ENCODE data around the gene SYF2. TPM values are rescaled to one million over a fixed set of nuclear protein-coding genes. Genes with fewer than 3 reads are reported as not detected.

The SYF2 gene
- total and polyA plus RNA-seq, 2 of the 13 experiments (the other 11 are each of a cell fraction or from before 2014, with no cell fraction given) = 17.8 to 34.1 TPM

DNA sequence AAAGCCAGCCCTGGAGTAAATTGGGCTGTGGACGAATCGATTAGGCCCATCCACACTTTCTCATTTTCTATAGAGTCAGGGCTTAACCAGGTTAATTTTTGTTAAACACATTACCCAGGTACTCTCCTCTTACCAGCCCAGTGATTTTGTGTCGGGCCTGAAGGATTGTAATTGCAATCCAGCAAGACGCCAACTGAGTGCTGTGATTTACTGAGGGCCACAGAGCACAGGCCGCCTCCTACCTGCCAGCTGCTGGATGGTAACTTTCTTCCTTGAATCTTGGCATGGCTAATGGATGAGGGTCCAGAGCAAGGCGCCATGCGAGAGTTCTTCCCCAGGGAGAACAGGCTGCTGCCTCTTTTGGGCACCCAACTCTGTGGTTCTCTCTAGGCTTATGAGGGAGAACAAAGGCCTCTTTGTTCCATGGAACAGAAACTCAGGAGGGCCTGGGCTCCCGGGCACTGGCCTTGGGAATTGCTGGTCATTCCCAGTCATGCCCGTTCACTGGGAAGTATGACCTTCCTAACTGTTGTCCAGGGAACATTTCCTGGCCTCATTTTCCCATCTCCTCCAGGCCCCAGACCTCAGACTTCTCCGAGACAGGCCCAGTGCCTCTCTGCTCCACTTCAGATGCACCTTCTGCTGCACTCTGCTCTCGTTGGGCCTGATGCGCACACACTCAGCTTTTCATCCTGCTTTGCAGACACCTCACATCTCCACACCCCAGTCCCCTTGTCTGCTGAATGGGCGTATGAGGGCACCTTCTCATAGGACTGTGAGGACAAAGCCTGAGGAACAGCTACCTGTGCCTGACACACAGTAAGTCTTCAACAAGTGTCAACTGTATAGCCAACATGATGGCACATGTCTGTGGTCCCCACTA lies 57.3 kb downstream of the SYF2 start (continued):
- TF ChIP-seq FOSL2 (CRISPR knock-in tag; IDR thresholded peaks at IDR 0.05) (peak; percentile 23; the same call in 1 of the 2 replicates), ZFP41 (CRISPR knock-in tag; IDR thresholded peaks at IDR 0.05; ENCODE audit: borderline replicate concordance) (no peak), ZSCAN29 (CRISPR knock-in tag; conservative IDR thresholded peaks at IDR 0.05) (0 out of 2 replicates have a peak, but pooled peaks have one; percentile 48), ZNF878 (CRISPR knock-in tag; IDR thresholded peaks at IDR 0.05) (0 out of 2 replicates have a peak, but pooled peaks have one; percentile 10), ZNF326 (CRISPR knock-in tag; IDR thresholded peaks at IDR 0.05; ENCODE audit: borderline replicate concordance) (no peak; the same call in 1 of the 2 replicates), ZNF891 (CRISPR knock-in tag; IDR thresholded peaks at IDR 0.05) (peak; percentile 20; the same call in 1 of the 2 replicates), CEBPG (CRISPR knock-in tag; IDR thresholded peaks at IDR 0.05) (no peak), ZNF12 (CRISPR knock-in tag; IDR thresholded peaks at IDR 0.05) (peak; percentile 10; the same call in 1 of the 2 replicates), HNRNPUL1 (IDR thresholded peaks at IDR 0.05; ENCODE audit: low read depth, low read length) (no peak), SMAD3 (CRISPR knock-in tag; IDR thresholded peaks at IDR 0.05) (no peak), AKAP8 (CRISPR knock-in tag; IDR thresholded peaks at IDR 0.05) (peak; percentile 54; the same call in 1 of the 2 replicates), CBX5 (CRISPR knock-in tag; IDR thresholded peaks at IDR 0.05; ENCODE audit: borderline replicate concordance) (peak; percentile 13; the same call in 1 of the 2 replicates), MED13 (CRISPR knock-in tag; IDR thresholded peaks at IDR 0.05) (no peak), ZNF724P (CRISPR knock-in tag; IDR thresholded peaks at IDR 0.05; ENCODE audit: borderline replicate concordance) (no peak), FOXP1 (IDR thresholded peaks at IDR 0.05) (no peak), FOXP1 (CRISPR knock-in tag; IDR thresholded peaks at IDR 0.05) (no peak), ASH2L (IDR thresholded peaks at IDR 0.05; ENCODE audit: insufficient read length, low read depth, low read length) (peak; percentile 33), ZBTB38 (CRISPR knock-in tag; IDR thresholded peaks at IDR 0.05) (peak; percentile 17), IRX3 (CRISPR knock-in tag; IDR thresholded peaks at IDR 0.05; ENCODE audit: borderline replicate concordance, low read depth) (no peak), ETV5 (CRISPR knock-in tag; IDR thresholded peaks at IDR 0.05; ENCODE audit: borderline replicate concordance) (peak; percentile 33; the same call in 1 of the 2 replicates), ZNF543 (CRISPR knock-in tag; IDR thresholded peaks at IDR 0.05) (peak; percentile 62), DNMT3B (CRISPR knock-in tag; conservative IDR thresholded peaks at IDR 0.05) (no peak), SSRP1 (CRISPR knock-in tag; IDR thresholded peaks at IDR 0.05) (no peak)
- TF ChIP-seq, protein P1, sequence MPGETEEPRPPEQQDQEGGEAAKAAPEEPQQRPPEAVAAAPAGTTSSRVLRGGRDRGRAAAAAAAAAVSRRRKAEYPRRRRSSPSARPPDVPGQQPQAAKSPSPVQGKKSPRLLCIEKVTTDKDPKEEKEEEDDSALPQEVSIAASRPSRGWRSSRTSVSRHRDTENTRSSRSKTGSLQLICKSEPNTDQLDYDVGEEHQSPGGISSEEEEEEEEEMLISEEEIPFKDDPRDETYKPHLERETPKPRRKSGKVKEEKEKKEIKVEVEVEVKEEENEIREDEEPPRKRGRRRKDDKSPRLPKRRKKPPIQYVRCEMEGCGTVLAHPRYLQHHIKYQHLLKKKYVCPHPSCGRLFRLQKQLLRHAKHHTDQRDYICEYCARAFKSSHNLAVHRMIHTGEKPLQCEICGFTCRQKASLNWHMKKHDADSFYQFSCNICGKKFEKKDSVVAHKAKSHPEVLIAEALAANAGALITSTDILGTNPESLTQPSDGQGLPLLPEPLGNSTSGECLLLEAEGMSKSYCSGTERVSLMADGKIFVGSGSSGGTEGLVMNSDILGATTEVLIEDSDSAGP (CRISPR knock-in tag; IDR thresholded peaks at IDR 0.05; ENCODE audit: borderline replicate concordance) = peak; percentile 63
- TF ChIP-seq, protein P2, sequence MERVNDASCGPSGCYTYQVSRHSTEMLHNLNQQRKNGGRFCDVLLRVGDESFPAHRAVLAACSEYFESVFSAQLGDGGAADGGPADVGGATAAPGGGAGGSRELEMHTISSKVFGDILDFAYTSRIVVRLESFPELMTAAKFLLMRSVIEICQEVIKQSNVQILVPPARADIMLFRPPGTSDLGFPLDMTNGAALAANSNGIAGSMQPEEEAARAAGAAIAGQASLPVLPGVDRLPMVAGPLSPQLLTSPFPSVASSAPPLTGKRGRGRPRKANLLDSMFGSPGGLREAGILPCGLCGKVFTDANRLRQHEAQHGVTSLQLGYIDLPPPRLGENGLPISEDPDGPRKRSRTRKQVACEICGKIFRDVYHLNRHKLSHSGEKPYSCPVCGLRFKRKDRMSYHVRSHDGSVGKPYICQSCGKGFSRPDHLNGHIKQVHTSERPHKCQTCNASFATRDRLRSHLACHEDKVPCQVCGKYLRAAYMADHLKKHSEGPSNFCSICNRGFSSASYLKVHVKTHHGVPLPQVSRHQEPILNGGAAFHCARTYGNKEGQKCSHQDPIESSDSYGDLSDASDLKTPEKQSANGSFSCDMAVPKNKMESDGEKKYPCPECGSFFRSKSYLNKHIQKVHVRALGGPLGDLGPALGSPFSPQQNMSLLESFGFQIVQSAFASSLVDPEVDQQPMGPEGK (CRISPR knock-in tag; IDR thresholded peaks at IDR 0.05) = no peak
- TF ChIP-seq, protein P3, sequence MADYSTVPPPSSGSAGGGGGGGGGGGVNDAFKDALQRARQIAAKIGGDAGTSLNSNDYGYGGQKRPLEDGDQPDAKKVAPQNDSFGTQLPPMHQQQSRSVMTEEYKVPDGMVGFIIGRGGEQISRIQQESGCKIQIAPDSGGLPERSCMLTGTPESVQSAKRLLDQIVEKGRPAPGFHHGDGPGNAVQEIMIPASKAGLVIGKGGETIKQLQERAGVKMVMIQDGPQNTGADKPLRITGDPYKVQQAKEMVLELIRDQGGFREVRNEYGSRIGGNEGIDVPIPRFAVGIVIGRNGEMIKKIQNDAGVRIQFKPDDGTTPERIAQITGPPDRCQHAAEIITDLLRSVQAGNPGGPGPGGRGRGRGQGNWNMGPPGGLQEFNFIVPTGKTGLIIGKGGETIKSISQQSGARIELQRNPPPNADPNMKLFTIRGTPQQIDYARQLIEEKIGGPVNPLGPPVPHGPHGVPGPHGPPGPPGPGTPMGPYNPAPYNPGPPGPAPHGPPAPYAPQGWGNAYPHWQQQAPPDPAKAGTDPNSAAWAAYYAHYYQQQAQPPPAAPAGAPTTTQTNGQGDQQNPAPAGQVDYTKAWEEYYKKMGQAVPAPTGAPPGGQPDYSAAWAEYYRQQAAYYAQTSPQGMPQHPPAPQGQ (CRISPR knock-in tag; IDR thresholded peaks at IDR 0.05; ENCODE audit: borderline replicate concordance) = no peak

Measured in HepG2 (cell line).